HEK293T (cell line): ENCODE measurements around the gene ALPP.

ENCODE experiments used
- BHLHE40 ChIP-seq: fragments of 450-650 bp; IDR thresholded peaks from 2 replicates; pipeline ENCODE4 v1.6.1; 2016; ENCODE audit warnings: mild to moderate bottlenecking, moderate library complexity, borderline replicate concordance
- CTBP1 ChIP-seq: fragments of 450-650 bp; IDR thresholded peaks from 2 replicates; pipeline ENCODE4 v1.6.1; 2016; ENCODE audit warnings: borderline replicate concordance
- ELF4 ChIP-seq: fragments of 450-650 bp; IDR thresholded peaks from 2 replicates; pipeline ENCODE4 v1.6.1; 2017; ENCODE audit warnings: antibody characterized with exemption
- FOXK2 ChIP-seq: fragments of 450-650 bp; IDR thresholded peaks from 2 replicates; pipeline ENCODE4 v1.6.1; 2016; ENCODE audit warnings: mild to moderate bottlenecking
- FOXM1 ChIP-seq: fragments of 450-650 bp; IDR thresholded peaks from 2 replicates; pipeline ENCODE4 v1.6.1; 2017; ENCODE audit warnings: mild to moderate bottlenecking, borderline replicate concordance
- L3MBTL2 ChIP-seq: fragments of 450-650 bp; conservative IDR thresholded peaks from 2 replicates; pipeline ENCODE4 v1.6.1; 2016; ENCODE audit warnings: mild to moderate bottlenecking
- LEF1 ChIP-seq: fragments of 450-650 bp; IDR thresholded peaks from 2 replicates; pipeline ENCODE4 v1.6.1; 2017; ENCODE audit warnings: mild to moderate bottlenecking, borderline replicate concordance
- NFRKB ChIP-seq: fragments of 450-650 bp; IDR thresholded peaks from 2 replicates; pipeline ENCODE4 v1.6.1; 2016; ENCODE audit warnings: mild to moderate bottlenecking, moderate library complexity
- SP1 ChIP-seq: fragments of 450-650 bp; IDR thresholded peaks from 2 replicates; pipeline ENCODE4 v1.6.1; 2017
- SUZ12 ChIP-seq: fragments of 450-650 bp; IDR thresholded peaks from 2 replicates; pipeline ENCODE4 v1.6.1; 2016; ENCODE audit warnings: mild to moderate bottlenecking
- TARDBP ChIP-seq: fragments of 450-650 bp; IDR thresholded peaks from 2 replicates; pipeline ENCODE4 v1.6.1; 2016
- ZNF384 ChIP-seq: fragments of 450-650 bp; IDR thresholded peaks from 2 replicates; pipeline ENCODE4 v1.6.1; 2016
- TF ChIP-seq, protein P1 (sequence below): fragments of 450-650 bp; IDR thresholded peaks from 2 replicates; pipeline ENCODE4 v1.6.1; 2016

DNA sequence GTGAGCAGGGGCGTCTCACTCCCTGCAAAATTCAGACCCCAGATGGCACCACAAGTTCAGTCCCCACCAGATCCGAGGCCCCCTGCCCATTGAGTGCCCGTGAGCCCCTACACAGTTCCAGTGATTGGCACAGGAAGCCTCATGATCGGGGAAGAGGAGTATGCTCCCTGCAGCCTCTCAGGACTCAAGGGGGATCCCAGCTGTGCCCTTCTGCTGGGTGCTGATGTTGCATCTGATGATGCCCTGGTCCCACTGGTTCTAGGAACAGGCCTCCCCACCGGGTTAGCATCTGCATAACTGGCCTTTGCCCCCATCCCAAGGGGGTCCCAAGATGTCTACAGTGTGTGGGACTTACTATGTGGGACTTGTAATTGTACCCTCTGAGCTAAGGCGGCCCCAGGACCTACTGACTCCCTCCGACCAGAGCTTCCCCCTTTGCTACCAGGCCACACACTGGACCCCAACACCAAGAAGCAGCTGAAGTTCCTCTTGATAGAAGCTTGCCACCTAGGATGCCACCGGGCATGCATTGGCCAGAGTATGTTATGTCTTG, 36.7 kb downstream of the ALPP start:
- no peak for TF ChIP-seq NFRKB
- no peak for TF ChIP-seq TARDBP
- no peak for TF ChIP-seq SUZ12
- no peak for TF ChIP-seq CTBP1
- no peak for TF ChIP-seq SP1
- no peak for TF ChIP-seq ZNF384
- no peak for TF ChIP-seq BHLHE40
- no peak for TF ChIP-seq FOXM1
- TF ChIP-seq, protein P1, sequence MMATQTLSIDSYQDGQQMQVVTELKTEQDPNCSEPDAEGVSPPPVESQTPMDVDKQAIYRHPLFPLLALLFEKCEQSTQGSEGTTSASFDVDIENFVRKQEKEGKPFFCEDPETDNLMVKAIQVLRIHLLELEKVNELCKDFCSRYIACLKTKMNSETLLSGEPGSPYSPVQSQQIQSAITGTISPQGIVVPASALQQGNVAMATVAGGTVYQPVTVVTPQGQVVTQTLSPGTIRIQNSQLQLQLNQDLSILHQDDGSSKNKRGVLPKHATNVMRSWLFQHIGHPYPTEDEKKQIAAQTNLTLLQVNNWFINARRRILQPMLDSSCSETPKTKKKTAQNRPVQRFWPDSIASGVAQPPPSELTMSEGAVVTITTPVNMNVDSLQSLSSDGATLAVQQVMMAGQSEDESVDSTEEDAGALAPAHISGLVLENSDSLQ, result no peak
- TF ChIP-seq LEF1, result no peak
- TF ChIP-seq ELF4, result no peak
- TF ChIP-seq FOXK2, result no peak
- TF ChIP-seq L3MBTL2, result no peak
